RWPE1 (cell line): ENCODE results near the gene DPEP3.
A peak's percentile ranks its signal among the peaks of the same experiment; 100 is the strongest.

ENCODE experiments used
- CTCF ChIA-PET: fragments of 350-600 bp; sonication (Branson Sonifier 250); formaldehyde crosslinking; extraction: SDS; loops from one replicate; lab custom pipeline; 2021; lab: Yijun Ruan, JAX
- POLR2A ChIA-PET: fragments of 400-600 bp; formaldehyde crosslinking; extraction: SDS; loops from one replicate; lab custom pipeline; 2020; ENCODE audit warnings: antibody characterized with exemption; ENCODE audit not compliant: low non-redundant PET; lab: Yijun Ruan, JAX
- DNase-seq: peaks from one replicate; pipeline ENCODE4 v3.0.0; 2012; ENCODE audit warnings: low spot score
- H3K27ac ChIP-seq: fragments of 450-650 bp; 2 replicates; pipeline ENCODE4 v1.5.1; 2017
- CTCF ChIP-seq: fragments of 450-650 bp; conservative IDR thresholded peaks from 2 replicates; pipeline ENCODE4 v1.5.1; 2017; ENCODE audit warnings: low read depth, mild to moderate bottlenecking

Gene DPEP3

GRCh38 chr16:67946966-67947558 is 33.2 kb downstream of the DPEP3 start:
- CTCF ChIA-PET, result interaction anchor here (0.5 to 0.6 kb wide), 2 partner anchors 42 to 406 kb away, joined by 3 read pairs; no protein-coding TSS in a partner anchor

DNA sequence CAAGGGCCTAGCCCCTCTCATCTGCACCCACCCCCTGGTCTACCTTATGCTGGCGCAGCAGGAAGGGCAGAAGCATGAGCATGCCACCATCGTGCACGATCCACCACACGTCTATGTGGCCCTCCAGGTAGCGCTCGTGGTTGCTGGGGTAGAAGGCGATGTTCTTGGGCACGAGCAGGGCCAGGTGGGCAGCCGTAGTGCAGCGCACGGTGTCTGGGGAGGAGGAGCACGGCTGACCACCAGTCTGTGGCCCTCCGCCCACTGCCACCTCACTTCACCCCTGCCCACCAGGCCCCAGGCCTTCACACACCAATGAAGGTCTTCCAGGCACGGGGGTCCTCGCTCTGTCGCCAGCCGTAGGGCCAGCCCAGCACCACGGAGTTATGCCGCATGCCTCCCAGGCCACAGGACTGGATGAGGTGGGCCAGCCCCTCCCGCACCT is 34.1 kb downstream of the DPEP3 start:
- POLR2A ChIA-PET, result no interaction called here
- peak overlapping the region; percentile 64 for H3K27ac ChIP-seq
- CTCF ChIA-PET, result no interaction called here
- TF ChIP-seq CTCF, result no peak
- DNase-seq, result no peak

More at GRCh38 chr16:67946966-67947558, 33.2 kb downstream of the DPEP3 start:
- no peak for DNase-seq
- peak overlapping the region; percentile 11 for H3K27ac ChIP-seq
- TF ChIP-seq CTCF, result no peak
- POLR2A ChIA-PET, result no interaction called here

GRCh38 chr16:67945392-67945933 is 34.8 kb downstream of the DPEP3 start:
- no peak for DNase-seq
- CTCF ChIA-PET, result no interaction called here

GRCh38 chr16:67944690-67945391 is 35.5 kb downstream of the DPEP3 start:
- ChIA-PET POLR2A (no interaction called here), CTCF (no interaction called here)
- DNase-seq, result no peak
- no peak for TF ChIP-seq CTCF
- peak overlapping the region; percentile 64 for H3K27ac ChIP-seq

More at GRCh38 chr16:67945392-67945933, 34.8 kb downstream of the DPEP3 start:
- peak overlapping the region; percentile 64 for H3K27ac ChIP-seq
- POLR2A ChIA-PET, result no interaction called here
- no peak for TF ChIP-seq CTCF

DNA sequence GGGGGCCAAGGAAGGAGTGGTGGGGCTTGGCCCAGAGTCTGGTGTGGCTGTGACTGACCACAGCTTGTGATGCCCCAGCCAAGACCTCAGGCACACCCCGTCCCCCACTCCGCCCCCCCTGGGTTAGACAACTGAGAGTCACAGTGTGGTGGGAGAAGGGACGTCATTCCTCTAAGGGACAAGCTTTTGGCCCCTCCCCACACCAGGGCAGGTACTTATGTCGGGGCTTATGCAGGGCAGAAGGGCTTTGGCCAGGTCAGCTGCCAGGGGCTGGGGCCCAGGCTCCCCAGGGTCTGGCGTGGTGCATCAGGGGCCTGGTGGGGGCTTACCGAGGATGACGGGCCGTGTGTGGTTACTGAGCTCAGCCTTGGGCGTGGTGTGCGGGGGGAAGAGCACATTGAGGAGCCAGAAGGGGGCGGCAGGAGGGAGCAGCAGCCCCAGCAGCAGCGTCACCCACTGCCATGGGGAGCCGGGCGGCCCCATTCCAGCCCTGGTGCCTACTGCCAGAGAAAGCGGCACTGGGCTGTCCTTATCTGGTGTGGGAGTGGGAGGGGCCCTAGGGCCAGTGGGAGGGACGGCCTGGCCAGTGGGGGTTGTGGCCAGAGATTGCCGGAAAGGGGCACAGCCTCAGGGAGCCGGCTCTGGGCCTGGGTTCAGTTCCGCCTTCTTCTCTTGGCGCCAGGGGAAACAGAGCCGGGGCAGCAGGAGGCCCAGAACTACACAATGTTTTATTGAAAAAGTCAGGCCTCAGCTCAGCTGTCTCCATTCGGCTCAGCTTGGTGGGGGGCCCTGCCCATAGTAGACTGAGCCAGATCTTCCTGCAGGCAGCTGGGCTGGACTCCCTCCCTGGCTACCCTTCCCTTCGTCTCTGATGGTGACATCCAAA is 36.4 kb downstream of the DPEP3 start, which contains the start of gene LCAT:
Gene LCAT (minus strand): TSS at position 502 of the 886 bp plus-strand sequence. CDS start 19 bp downstream, at position 483.
- TF ChIP-seq CTCF, result no peak
- POLR2A ChIA-PET, result no interaction called here
- peak within 1 kb of the TSS; percentile 64 for H3K27ac ChIP-seq
- DNase-seq, result no peak
- CTCF ChIA-PET, result interaction anchor here (0.7 to 1.0 kb wide), 2 partner anchors 127 to 544 kb away, joined by 3 to 4 read pairs; no protein-coding TSS in a partner anchor
